Measurements from ENCODE around the gene UXT.

DNA sequence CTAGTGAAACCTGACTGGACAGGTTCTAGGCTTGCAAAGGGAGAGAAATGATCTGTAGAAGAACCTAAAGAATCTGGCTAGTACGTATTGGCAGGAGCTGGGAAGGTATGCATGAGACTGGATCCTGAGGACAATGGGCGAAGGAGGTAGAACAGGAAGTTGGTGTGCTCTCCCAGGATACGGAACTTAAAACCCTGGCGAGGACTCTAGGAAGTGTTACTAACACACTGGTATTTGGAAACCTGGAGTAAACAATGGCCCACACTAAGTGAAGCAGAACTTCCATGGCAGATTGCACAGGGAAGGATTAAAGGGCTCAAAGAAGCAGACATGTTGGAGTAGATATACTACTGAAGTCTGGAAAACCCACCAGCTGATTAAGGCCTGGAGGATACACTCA lies 48.5 kb downstream of the UXT start:
- TF ChIP-seq, protein P1, sequence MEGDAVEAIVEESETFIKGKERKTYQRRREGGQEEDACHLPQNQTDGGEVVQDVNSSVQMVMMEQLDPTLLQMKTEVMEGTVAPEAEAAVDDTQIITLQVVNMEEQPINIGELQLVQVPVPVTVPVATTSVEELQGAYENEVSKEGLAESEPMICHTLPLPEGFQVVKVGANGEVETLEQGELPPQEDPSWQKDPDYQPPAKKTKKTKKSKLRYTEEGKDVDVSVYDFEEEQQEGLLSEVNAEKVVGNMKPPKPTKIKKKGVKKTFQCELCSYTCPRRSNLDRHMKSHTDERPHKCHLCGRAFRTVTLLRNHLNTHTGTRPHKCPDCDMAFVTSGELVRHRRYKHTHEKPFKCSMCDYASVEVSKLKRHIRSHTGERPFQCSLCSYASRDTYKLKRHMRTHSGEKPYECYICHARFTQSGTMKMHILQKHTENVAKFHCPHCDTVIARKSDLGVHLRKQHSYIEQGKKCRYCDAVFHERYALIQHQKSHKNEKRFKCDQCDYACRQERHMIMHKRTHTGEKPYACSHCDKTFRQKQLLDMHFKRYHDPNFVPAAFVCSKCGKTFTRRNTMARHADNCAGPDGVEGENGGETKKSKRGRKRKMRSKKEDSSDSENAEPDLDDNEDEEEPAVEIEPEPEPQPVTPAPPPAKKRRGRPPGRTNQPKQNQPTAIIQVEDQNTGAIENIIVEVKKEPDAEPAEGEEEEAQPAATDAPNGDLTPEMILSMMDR (IDR thresholded peaks at IDR 0.05; ENCODE audit: borderline replicate concordance, extremely low read depth, low read length, poor library complexity, severe bottlenecking), result no peak
- no peak for TF ChIP-seq EZH2 (IDR thresholded peaks at IDR 0.05; ENCODE audit: borderline replicate concordance, low read depth, low read length, severe bottlenecking)
